HG02588 (cell line): Measurements from ENCODE around the gene GALE.
A peak's percentile ranks its signal among the peaks of the same experiment; 100 is the strongest.
"Not testable (repeated sequence)": the region's sequence is repeated elsewhere in the genome, so short reads cannot be mapped to it uniquely, and the experiment has no call there.

Experiments used
- ATAC-seq: cut with Tn5 transposase; IDR thresholded peaks from one replicate; pipeline ENCODE4 v1.9.1; 2021; ENCODE audit warnings: mild to moderate bottlenecking, moderate library complexity; ENCODE audit not compliant: unreplicated experiment

Gene GALE

GRCh38 chr1:23800400-23801337 lies at the start of gene GALE:
Gene GALE (minus strand): TSS chr1:23800754. CDS start chr1:23799007, 1,747 bp downstream.
- ATAC-seq = peak; percentile 75

- ATAC-seq = no peak
Observed at GRCh38 chr1:23848673-23849616, 48.4 kb upstream of the GALE start.

- ATAC-seq = not testable (repeated sequence)
Observed at GRCh38 chr1:23847482-23848095, 47.0 kb upstream of the GALE start.

- ATAC-seq = no peak
Observed at GRCh38 chr1:23845163-23845562, 44.6 kb upstream of the GALE start.

GRCh38 chr1:23843644-23844043 lies 43.1 kb upstream of the GALE start:
- ATAC-seq = no peak

- ATAC-seq = peak; percentile 63
Observed at GRCh38 chr1:23838401-23838866, 37.9 kb upstream of the GALE start.

GRCh38 chr1:23837908-23838307 lies 37.4 kb upstream of the GALE start:
- no peak for ATAC-seq

GRCh38 chr1:23836037-23836436 lies 35.5 kb upstream of the GALE start:
- no peak for ATAC-seq

- not testable (repeated sequence) for ATAC-seq
Observed at GRCh38 chr1:23834156-23834555, 33.6 kb upstream of the GALE start.

GRCh38 chr1:23827717-23828116 lies 27.2 kb upstream of the GALE start:
- ATAC-seq = no peak

- not testable (repeated sequence) for ATAC-seq
Observed at GRCh38 chr1:23826590-23826989, 26.0 kb upstream of the GALE start.

GRCh38 chr1:23825762-23826522 lies 25.4 kb upstream of the GALE start:
- ATAC-seq = no peak

GRCh38 chr1:23825076-23825761 lies 24.7 kb upstream of the GALE start, which contains the start of gene HMGCL:
Gene HMGCL (minus strand): TSS chr1:23825429. CDS start chr1:23825415, 14 bp downstream.
- peak; percentile 84 for ATAC-seq

- no peak for ATAC-seq
Observed at GRCh38 chr1:23824711-23825075, 24.1 kb upstream of the GALE start.

GRCh38 chr1:23823767-23824166 lies 23.2 kb upstream of the GALE start:
- ATAC-seq = no peak

GRCh38 chr1:23817633-23818032 lies 17.1 kb upstream of the GALE start:
- no peak for ATAC-seq

GRCh38 chr1:23816906-23817305 lies 16.4 kb upstream of the GALE start:
- no peak for ATAC-seq

- ATAC-seq = no peak
Observed at GRCh38 chr1:23816361-23816760, 15.8 kb upstream of the GALE start.

- ATAC-seq = no peak
Observed at GRCh38 chr1:23814016-23814415, 13.5 kb upstream of the GALE start.
